Transverse colon (tissue), 4 donors: Measurements from ENCODE around the gene HIVEP2.

Source experiments
- EP300 ChIP-seq: sonication (generic); formaldehyde crosslinking; IDR thresholded peaks from one replicate; pipeline ENCODE4 v1.6.1; 2017; ENCODE audit warnings: antibody characterized with exemption, low read depth
- POLR2A ChIP-seq: fragments of 450-650 bp; IDR thresholded peaks from one replicate; pipeline ENCODE4 v1.6.1; 2016; ENCODE audit warnings: antibody characterized with exemption, mild to moderate bottlenecking, moderate library complexity
- POLR2AphosphoS5 ChIP-seq, 3 donors: sonication (generic); formaldehyde crosslinking; IDR thresholded peaks; one replicate each; pipeline ENCODE4 v1.6.1; 2016; ENCODE audit warnings: antibody characterized with exemption in 3 of 3
- TF ChIP-seq, protein P1 (sequence below), 5 experiments: fragments of 200-600 bp in 3 of 5; fragments of 450-650 bp in 2 of 5; sonication (generic) in 3 of 5; IDR thresholded peaks; 1 replicate in 2 of 5; 2 replicates in 3 of 5; pipeline ENCODE4 v1.5.1; 2016 to 2017; ENCODE audit warnings: antibody characterized with exemption in 5 of 5, inconsistent platforms in 3 of 5, mild to moderate bottlenecking in 2 of 5, moderate library complexity in 1 of 5

- TF ChIP-seq, protein P1, sequence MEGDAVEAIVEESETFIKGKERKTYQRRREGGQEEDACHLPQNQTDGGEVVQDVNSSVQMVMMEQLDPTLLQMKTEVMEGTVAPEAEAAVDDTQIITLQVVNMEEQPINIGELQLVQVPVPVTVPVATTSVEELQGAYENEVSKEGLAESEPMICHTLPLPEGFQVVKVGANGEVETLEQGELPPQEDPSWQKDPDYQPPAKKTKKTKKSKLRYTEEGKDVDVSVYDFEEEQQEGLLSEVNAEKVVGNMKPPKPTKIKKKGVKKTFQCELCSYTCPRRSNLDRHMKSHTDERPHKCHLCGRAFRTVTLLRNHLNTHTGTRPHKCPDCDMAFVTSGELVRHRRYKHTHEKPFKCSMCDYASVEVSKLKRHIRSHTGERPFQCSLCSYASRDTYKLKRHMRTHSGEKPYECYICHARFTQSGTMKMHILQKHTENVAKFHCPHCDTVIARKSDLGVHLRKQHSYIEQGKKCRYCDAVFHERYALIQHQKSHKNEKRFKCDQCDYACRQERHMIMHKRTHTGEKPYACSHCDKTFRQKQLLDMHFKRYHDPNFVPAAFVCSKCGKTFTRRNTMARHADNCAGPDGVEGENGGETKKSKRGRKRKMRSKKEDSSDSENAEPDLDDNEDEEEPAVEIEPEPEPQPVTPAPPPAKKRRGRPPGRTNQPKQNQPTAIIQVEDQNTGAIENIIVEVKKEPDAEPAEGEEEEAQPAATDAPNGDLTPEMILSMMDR (IDR thresholded peaks at IDR 0.05) = no peak
- TF ChIP-seq POLR2A (no peak), POLR2AphosphoS5 (IDR thresholded peaks at IDR 0.05) (no peak), EP300 (no peak)
These were observed 207.5 kb downstream of the HIVEP2 start for GRCh38 chr6:142737368-142738034.
